Right lobe of liver (tissue), 6 donors: ENCODE measurements around the gene TMPRSS11B. TPM values are rescaled to one million over a fixed set of nuclear protein-coding genes. Genes with fewer than 3 reads are reported as not detected.

Experiments used
- ATAC-seq, 4 donors: fragments of 200-7000 bp; cut with Tn5 transposase; one replicate each; pipeline ENCODE4 v1.9.1; 2020; ENCODE audit warnings: mild to moderate bottlenecking in 4 of 4, moderate library complexity in 4 of 4
- DNase-seq, 3 donors: peaks; one replicate each; pipeline ENCODE4 v3.0.0-alpha.2; 2020
- H3K27ac ChIP-seq, 3 donors: fragments of 200-600 bp; one replicate each; pipeline ENCODE4 v1.8.0; 2022
- H3K27me3 ChIP-seq, 2 donors: fragments of 200-600 bp; one replicate each; pipeline ENCODE4 v1.8.0; 2022
- H3K36me3 ChIP-seq, 4 donors: fragments of 200-600 bp; sonication (generic) in 1 of 4; one replicate each; pipeline versions ENCODE4 v1.5.1 to v1.8.0; 2017 to 2022; ENCODE audit warnings: control low read depth in 1 of 4
- H3K4me1 ChIP-seq, 4 donors: fragments of 200-600 bp; sonication (generic) in 1 of 4; one replicate each; pipeline versions ENCODE4 v1.5.1 to v1.8.0; 2017 to 2022; ENCODE audit warnings: control low read depth in 1 of 4
- H3K4me3 ChIP-seq, 3 donors: fragments of 200-600 bp; one replicate each; pipeline ENCODE4 v1.8.0; 2022
- H3K9me3 ChIP-seq, 4 donors: fragments of 200-600 bp; sonication (generic) in 1 of 4; one replicate each; pipeline versions ENCODE4 v1.5.1 to v1.8.0; 2017 to 2022; ENCODE audit warnings: control low read depth in 1 of 4
- CTCF ChIP-seq, 4 donors: fragments of 200-600 bp in 3 of 4; fragments of 450-650 bp in 1 of 4; IDR thresholded peaks; one replicate each; pipeline versions ENCODE4 v1.5.1 to v1.8.0; 2016 to 2022; ENCODE audit warnings: antibody characterized with exemption in 4 of 4, mild to moderate bottlenecking in 2 of 4
- POLR2A ChIP-seq: fragments of 450-650 bp; IDR thresholded peaks from one replicate; pipeline ENCODE4 v1.6.1; 2017; ENCODE audit warnings: antibody characterized with exemption, mild to moderate bottlenecking
- WGBS: methylation state at CpG from one replicate; pipeline ENCODE4 v1.1.6; 2018; ENCODE audit warnings: low coverage, low lambda C conversion rate; ENCODE audit not compliant: insufficient coverage; ENCODE audit errors: missing lambda C conversion rate; 5-methylcytosine and 5-hydroxymethylcytosine counted together
- intact Hi-C, 2 donors: fragments of 100-400 bp; cut with DNase I; formaldehyde crosslinking; loops; one replicate each; pipeline versions ENCODE4 v1.11.2 to v1.14.1; 2022
- total RNA-seq, 6 experiments: library from RNA; depleted of rRNA in 2 of 6; stranded (reverse); fragments of >200 nt in 2 of 6; fragmentation: NEBNext Ultra II Directional in 3 of 6; extraction: Animal tissue kit (Norgen Biotek cat#: 25700) in 3 of 6; gene quantifications; one replicate each; pipeline versions ENCODE4 v1.1.0 to v1.2.4, GENCODE V29; 2016 to 2023
- donor health status: DM: no; HTN: yes; CAD: no.
- donor health status: DM: no; HTN: no; CAD: no.
- donor health status: DM: no; HTN: no; CAD: no.
- donor health status: DM: no; HTN: yes; CAD: no.
- donor health status: DM: no; HTN: yes; CAD: no.

Gene TMPRSS11B
- total RNA-seq, 6 experiments from 2014 or later = not detected

GRCh38 chr4:68272860-68273259 is 27.4 kb upstream of the TMPRSS11B start:
- Histone ChIP-seq H3K4me1 (no peaks in the 10 kb centered on the region), H3K27ac (no peak overlapping the region), H3K27me3 (no peaks in the 10 kb centered on the region), H3K36me3 (no peaks in the 10 kb centered on the region), H3K4me3 (no peak overlapping the region), H3K9me3 (no peaks in the 10 kb centered on the region)
- DNase-seq = no peak
- intact Hi-C loops = loop anchor here (5.0 to 10.0 kb wide), 2 partner anchors 94 to 102 kb away; no protein-coding TSS in a partner anchor
- ATAC-seq = no peak
- TF ChIP-seq CTCF (IDR thresholded peaks at IDR 0.05) = no peak
- no peak for TF ChIP-seq POLR2A
- WGBS = 67% methylated on average over 2 of the region's 2 CpGs

- Histone ChIP-seq H3K9me3 (no peaks in the 10 kb centered on the region), H3K27me3 (no peaks in the 10 kb centered on the region), H3K36me3 (no peaks in the 10 kb centered on the region), H3K4me3 (peak overlapping the region in 2 of 3 donors; percentile 5 to 9), H3K27ac (no peak overlapping the region), H3K4me1 (no peaks in the 10 kb centered on the region)
- intact Hi-C loops = loop anchor here (5.0 to 10.0 kb wide), 2 partner anchors 95 to 102 kb away; no protein-coding TSS in a partner anchor
- ATAC-seq (no peak), DNase-seq (no peak)
- TF ChIP-seq CTCF (IDR thresholded peaks at IDR 0.05) (no peak), POLR2A (no peak)
- WGBS = 17% methylated on average over 2 of the region's 2 CpGs
Measured at GRCh38 chr4:68272380-68272779, 26.9 kb upstream of the TMPRSS11B start.

- no peaks in the 10 kb centered on the region for H3K36me3 ChIP-seq
- WGBS = 20% methylated on average over 11 of the region's 11 CpGs
- ATAC-seq (peak; percentile 84 to 95 (median 90)), DNase-seq (no peak)
- H3K4me1 ChIP-seq = no peaks in the 10 kb centered on the region
- intact Hi-C loops = loop anchor here (5.0 to 10.0 kb wide), 2 partner anchors 95 to 103 kb away; no protein-coding TSS in a partner anchor
- no peaks in the 10 kb centered on the region for H3K27me3 ChIP-seq
- H3K27ac ChIP-seq = no peak overlapping the region
- H3K4me3 ChIP-seq = peak overlapping the region in 2 of 3 donors; percentile 5 to 9
- TF ChIP-seq POLR2A (no peak), CTCF (IDR thresholded peaks at IDR 0.05) (peak; percentile 69 to 87 (median 72))
- H3K9me3 ChIP-seq = no peaks in the 10 kb centered on the region
Measured at GRCh38 chr4:68271851-68272357, 26.4 kb upstream of the TMPRSS11B start.

- Histone ChIP-seq H3K27ac (no peak overlapping the region), H3K36me3 (no peaks in the 10 kb centered on the region), H3K4me3 (no peak overlapping the region), H3K27me3 (no peaks in the 10 kb centered on the region), H3K4me1 (no peaks in the 10 kb centered on the region), H3K9me3 (no peaks in the 10 kb centered on the region)
- 56% methylated on average over 2 of the region's 2 CpGs for WGBS
- TF ChIP-seq CTCF (IDR thresholded peaks at IDR 0.05) (no peak), POLR2A (no peak)
- ATAC-seq (no peak), DNase-seq (no peak)
- intact Hi-C loops = no loop called here
Measured at GRCh38 chr4:68267433-68267944, 22.0 kb upstream of the TMPRSS11B start.
